Lung (tissue), 12 donors: Measurements from ENCODE around the gene TTC4. TPM values are rescaled to one million over a fixed set of nuclear protein-coding genes. Genes with fewer than 3 reads are reported as not detected.

Source experiments
- ATAC-seq: fragments of 200-7000 bp; cut with Tn5 transposase; one replicate; pipeline ENCODE4 v1.9.1; 2020; ENCODE audit warnings: moderate number of reproducible peaks; ENCODE audit not compliant: insufficient read depth, low FRiP score
- DNase-seq, 3 donors: peaks; one replicate each; pipeline ENCODE4 v3.0.0-alpha.2; 2013 to 2017
- H3K27ac ChIP-seq, 2 donors: one replicate each; pipeline ENCODE4 v1.5.1; 2013; ENCODE audit warnings: mild to moderate bottlenecking in 2 of 2, moderate library complexity in 2 of 2, control low read depth in 1 of 2, inconsistent platforms in 1 of 2, low read depth in 1 of 2, low read length in 1 of 2
- H3K27me3 ChIP-seq, 3 donors: one replicate each; pipeline ENCODE4 v1.5.1; 2013; ENCODE audit warnings: low read length in 2 of 3; ENCODE audit not compliant: control insufficient read depth in 3 of 3, insufficient read depth in 3 of 3
- H3K36me3 ChIP-seq, 4 donors: one replicate each; pipeline ENCODE4 v1.5.1; 2013; ENCODE audit warnings: low read length in 4 of 4, mild to moderate bottlenecking in 1 of 4, moderate library complexity in 1 of 4; ENCODE audit not compliant: control insufficient read depth in 4 of 4, insufficient read depth in 4 of 4
- H3K4me1 ChIP-seq, 5 donors: one replicate each; pipeline ENCODE4 v1.5.1; 2013; ENCODE audit warnings: low read length in 5 of 5, mild to moderate bottlenecking in 2 of 5, moderate library complexity in 1 of 5; ENCODE audit not compliant: control insufficient read depth in 5 of 5, insufficient read depth in 5 of 5
- H3K4me3 ChIP-seq: one replicate; pipeline ENCODE4 v1.5.1; 2013; ENCODE audit warnings: mild to moderate bottlenecking, control low read depth, moderate library complexity
- H3K9ac ChIP-seq, 2 donors: one replicate each; pipeline ENCODE4 v1.5.1; 2013; ENCODE audit warnings: low read length in 2 of 2, control low read depth in 1 of 2; ENCODE audit not compliant: insufficient read depth in 1 of 2
- H3K9me3 ChIP-seq, 4 donors: one replicate each; pipeline ENCODE4 v1.5.1; 2013; ENCODE audit warnings: low read length in 3 of 4, mild to moderate bottlenecking in 1 of 4, moderate library complexity in 1 of 4; ENCODE audit not compliant: control insufficient read depth in 4 of 4, insufficient read depth in 3 of 4
- WGBS, 2 donors: extraction: QIAGEN DNeasy Blood & Tissue Kit; methylation state at CpG; one replicate each; pipeline ENCODE4 v1.1.7; 2013; 5-methylcytosine and 5-hydroxymethylcytosine counted together
- polyA plus RNA-seq, 2 donors: library from polyadenylated mRNA; stranded (reverse); fragments of 200-250 nt; gene quantifications; one replicate each; pipeline ENCODE4 v1.2.1, GENCODE V29; 2013
- total RNA-seq, 2 donors: library from RNA; depleted of rRNA in 1 of 2; stranded (reverse); fragments of >200 nt in 1 of 2; gene quantifications; one replicate each; pipeline ENCODE4 v1.2.1, GENCODE V29; 2014 to 2021
- TF ChIP-seq, protein P1 (sequence below): IDR thresholded peaks from 2 replicates; pipeline ENCODE4 v1.5.1; 2012; ENCODE audit warnings: mild to moderate bottlenecking; ENCODE audit errors: control extremely low read depth, extremely low read depth
- donor health status: control.
- donor health status: control.
- donor health status: Bipolar disorder and iron deficiency.
- donor health status: healthy.
- donor health status: DM: yes; HTN: yes; CAD: no.

The TTC4 gene
- total and polyA plus RNA-seq, 4 donors = 11.6 to 18.4 (median 16.7) TPM

DNA sequence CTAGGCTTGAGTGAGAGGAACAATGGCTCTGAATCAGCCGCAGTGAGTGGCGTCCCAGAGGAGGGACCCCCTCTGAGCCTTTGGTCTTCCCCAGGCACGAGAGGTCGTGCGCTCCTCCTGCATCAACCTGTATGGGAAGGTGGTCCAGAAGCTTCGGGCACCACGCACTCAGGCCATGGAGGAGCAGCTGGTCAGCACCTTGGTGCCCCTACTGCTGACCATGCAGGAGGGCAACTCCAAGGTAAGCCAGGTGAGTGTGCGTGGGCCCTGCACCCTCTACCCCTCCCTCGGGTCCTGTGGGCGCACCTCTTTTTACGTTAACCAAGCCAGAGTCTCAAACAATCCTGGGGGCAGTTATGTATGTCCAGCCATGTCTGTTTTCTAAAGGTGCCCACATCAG lies 13.7 kb upstream of the TTC4 start:
- WGBS, 2 donors = 88 to 93% methylated on average over 11 of the region's 11 CpGs
- DNase-seq = no peak
- H3K27ac ChIP-seq = no peak overlapping the region
- H3K9me3 ChIP-seq = no peaks in the 10 kb centered on the region
- H3K36me3 ChIP-seq = peaks cover 0 to 9% (median 0%) of the 10 kb centered on the region in 4 donors
- H3K4me1 ChIP-seq = no peaks in the 10 kb centered on the region
- TF ChIP-seq, protein P1, sequence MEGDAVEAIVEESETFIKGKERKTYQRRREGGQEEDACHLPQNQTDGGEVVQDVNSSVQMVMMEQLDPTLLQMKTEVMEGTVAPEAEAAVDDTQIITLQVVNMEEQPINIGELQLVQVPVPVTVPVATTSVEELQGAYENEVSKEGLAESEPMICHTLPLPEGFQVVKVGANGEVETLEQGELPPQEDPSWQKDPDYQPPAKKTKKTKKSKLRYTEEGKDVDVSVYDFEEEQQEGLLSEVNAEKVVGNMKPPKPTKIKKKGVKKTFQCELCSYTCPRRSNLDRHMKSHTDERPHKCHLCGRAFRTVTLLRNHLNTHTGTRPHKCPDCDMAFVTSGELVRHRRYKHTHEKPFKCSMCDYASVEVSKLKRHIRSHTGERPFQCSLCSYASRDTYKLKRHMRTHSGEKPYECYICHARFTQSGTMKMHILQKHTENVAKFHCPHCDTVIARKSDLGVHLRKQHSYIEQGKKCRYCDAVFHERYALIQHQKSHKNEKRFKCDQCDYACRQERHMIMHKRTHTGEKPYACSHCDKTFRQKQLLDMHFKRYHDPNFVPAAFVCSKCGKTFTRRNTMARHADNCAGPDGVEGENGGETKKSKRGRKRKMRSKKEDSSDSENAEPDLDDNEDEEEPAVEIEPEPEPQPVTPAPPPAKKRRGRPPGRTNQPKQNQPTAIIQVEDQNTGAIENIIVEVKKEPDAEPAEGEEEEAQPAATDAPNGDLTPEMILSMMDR = no peak
- no peak for ATAC-seq
- no peak overlapping the region for H3K4me3 ChIP-seq
- H3K27me3 ChIP-seq = no peaks in the 10 kb centered on the region
- no peak overlapping the region for H3K9ac ChIP-seq

DNA sequence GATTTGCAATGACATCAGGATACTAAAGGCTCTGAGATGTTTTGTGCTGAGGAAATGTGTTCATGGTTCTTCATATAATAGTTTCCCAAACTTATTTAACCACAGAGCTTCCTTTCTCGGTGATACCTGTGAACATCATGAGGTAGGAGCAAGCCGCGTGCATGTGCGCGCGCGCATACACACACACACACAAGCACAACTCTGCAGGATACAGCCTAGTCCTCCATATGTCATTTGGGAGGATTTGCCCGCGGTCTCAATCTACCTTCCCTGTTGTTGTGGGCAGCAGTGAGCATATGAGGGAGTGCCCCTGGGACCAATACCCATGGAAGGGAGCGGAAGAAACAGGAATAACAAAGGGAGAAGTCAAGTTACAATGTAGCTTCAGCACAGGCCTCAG lies 12.2 kb upstream of the TTC4 start:
- DNase-seq (no peak), ATAC-seq (no peak)
- WGBS, 2 donors = 93% methylated on average over 10 of the region's 10 CpGs

DNA sequence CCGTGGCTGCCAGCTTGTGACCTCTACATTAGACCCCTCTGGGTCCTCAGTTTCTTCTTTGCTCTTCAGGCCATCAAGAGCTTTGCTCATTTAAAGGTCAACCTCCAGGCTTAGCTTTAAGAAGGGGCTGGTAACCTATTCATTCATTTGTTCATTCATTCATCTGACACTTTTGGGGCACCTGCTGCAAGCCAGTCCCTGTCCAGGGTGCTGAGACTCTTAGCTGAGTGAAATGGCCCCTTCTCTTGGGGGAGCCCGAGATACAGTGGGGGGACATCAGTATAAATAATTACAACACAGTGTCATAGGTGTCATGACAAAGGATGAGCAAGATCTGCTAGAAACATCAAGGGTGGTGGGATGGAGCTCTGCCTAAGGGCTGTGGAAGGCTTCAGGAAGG lies 10.5 kb upstream of the TTC4 start:
- 74 to 79% methylated on average over 2 of the region's 2 CpGs for WGBS, 2 donors
- no peak overlapping the region for H3K27ac ChIP-seq
- peaks cover 0 to 9% (median 0%) of the 10 kb centered on the region in 4 donors for H3K36me3 ChIP-seq
- no peaks in the 10 kb centered on the region for H3K9me3 ChIP-seq
- TF ChIP-seq, protein P1 = no peak
- H3K9ac ChIP-seq = no peak overlapping the region
- H3K4me1 ChIP-seq = no peaks in the 10 kb centered on the region
- no peak overlapping the region for H3K4me3 ChIP-seq
- ATAC-seq (no peak), DNase-seq (no peak)
- H3K27me3 ChIP-seq = peaks cover 0 to 2% (median 0%) of the 10 kb centered on the region in 3 donors

More for the DNA sequence above, 12.2 kb upstream of the TTC4 start:
- TF ChIP-seq, protein P1 = no peak
- Histone ChIP-seq H3K9me3 (no peaks in the 10 kb centered on the region), H3K27me3 (peaks cover 0 to under 1% (median 0%) of the 10 kb centered on the region in 3 donors), H3K9ac (no peak overlapping the region), H3K36me3 (peaks cover 0 to 9% (median 0%) of the 10 kb centered on the region in 4 donors), H3K4me1 (no peaks in the 10 kb centered on the region), H3K27ac (no peak overlapping the region), H3K4me3 (no peak overlapping the region)

DNA sequence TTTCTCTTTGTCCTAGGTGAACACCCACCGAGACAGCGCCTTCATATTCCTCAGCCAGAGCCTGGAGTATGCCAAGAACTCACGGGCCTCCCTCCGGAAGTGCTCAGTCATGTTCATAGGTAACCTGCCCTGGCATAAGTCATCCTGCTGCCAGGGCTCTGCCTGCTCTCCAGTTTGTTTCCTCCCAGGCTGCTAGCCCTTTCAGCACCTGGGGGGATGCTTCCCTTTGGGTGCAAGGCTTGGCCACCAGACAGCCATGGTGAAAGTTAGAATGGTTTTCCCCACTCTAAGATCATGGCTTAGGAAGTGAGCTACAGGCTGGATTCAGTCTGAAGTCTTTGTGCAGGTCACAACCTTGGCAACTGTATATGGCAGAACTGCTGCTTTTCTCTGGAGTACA lies 9.2 kb upstream of the TTC4 start:
- Histone ChIP-seq H3K27ac (no peak overlapping the region), H3K9ac (no peak overlapping the region), H3K4me1 (no peaks in the 10 kb centered on the region), H3K27me3 (peaks cover 0 to 2% (median 0%) of the 10 kb centered on the region in 3 donors), H3K4me3 (no peak overlapping the region), H3K9me3 (no peaks in the 10 kb centered on the region), H3K36me3 (peaks cover 0 to 9% (median 0%) of the 10 kb centered on the region in 4 donors)
- WGBS, 2 donors = 85 to 97% methylated on average over 4 of the region's 4 CpGs
- TF ChIP-seq, protein P1 = no peak
- no peak for ATAC-seq
- no peak for DNase-seq
